Epithelial cell of prostate (primary cell): ENCODE results near the gene USP26.
"Not testable (repeated sequence)": the region's sequence is repeated elsewhere in the genome, so short reads cannot be mapped to it uniquely, and the experiment has no call there.

ENCODE experiments used
- DNase-seq: peaks from one replicate; pipeline ENCODE4 v3.0.0-alpha.2; 2011; ENCODE audit warnings: low read depth, low spot score
- H3K27ac ChIP-seq: fragments of 450-650 bp; 2 replicates; pipeline ENCODE4 v1.5.1; 2017; ENCODE audit warnings: mild to moderate bottlenecking

The USP26 gene

GRCh38 chrX:133097031-133097430 lies at the start of gene USP26:
Gene USP26, minus strand, starts transcription at chrX:133097109. Its CDS starts 68,889 bp downstream, at chrX:133028220.
- H3K27ac ChIP-seq: no peak within 1 kb of the TSS
- no peak for DNase-seq

GRCh38 chrX:133134282-133134681 lies 37.4 kb upstream of the USP26 start:
- DNase-seq: no peak

GRCh38 chrX:133120406-133120805 lies 23.5 kb upstream of the USP26 start:
- DNase-seq: no peak
- no peak overlapping the region for H3K27ac ChIP-seq

More at GRCh38 chrX:133134282-133134681, 37.4 kb upstream of the USP26 start:
- H3K27ac ChIP-seq: no peak overlapping the region

- DNase-seq: no peak
- no peak overlapping the region for H3K27ac ChIP-seq
Observed at GRCh38 chrX:133094098-133094731, 2.7 kb downstream of the USP26 start.

- DNase-seq: no peak
- H3K27ac ChIP-seq: peak overlapping the region; percentile 36
Observed at GRCh38 chrX:133090236-133090809, 6.6 kb downstream of the USP26 start.

GRCh38 chrX:133089411-133089810 lies 7.5 kb downstream of the USP26 start:
- no peak for DNase-seq
- H3K27ac ChIP-seq: peak overlapping the region; percentile 36

GRCh38 chrX:133085785-133086184 lies 11.1 kb downstream of the USP26 start:
- H3K27ac ChIP-seq: no peak overlapping the region
- peak; percentile 52 for DNase-seq

GRCh38 chrX:133085056-133085455 lies 11.9 kb downstream of the USP26 start:
- not testable (repeated sequence) for DNase-seq, H3K27ac ChIP-seq

- no peak overlapping the region for H3K27ac ChIP-seq
- DNase-seq: no peak
Observed at GRCh38 chrX:133083899-133084298, 13.0 kb downstream of the USP26 start.

- no peak for DNase-seq
Observed at GRCh38 chrX:133081990-133082389, 14.9 kb downstream of the USP26 start.

GRCh38 chrX:133077856-133078255 lies 19.1 kb downstream of the USP26 start:
- DNase-seq, H3K27ac ChIP-seq: not testable (repeated sequence)

More at GRCh38 chrX:133081990-133082389, 14.9 kb downstream of the USP26 start:
- H3K27ac ChIP-seq: no peak overlapping the region

GRCh38 chrX:133072566-133072965 lies 24.3 kb downstream of the USP26 start:
- H3K27ac ChIP-seq: no peak overlapping the region
- no peak for DNase-seq

- DNase-seq: no peak
Observed at GRCh38 chrX:133068461-133068860, 28.4 kb downstream of the USP26 start.

GRCh38 chrX:133056341-133056740 lies 40.6 kb downstream of the USP26 start:
- no peak overlapping the region for H3K27ac ChIP-seq
- no peak for DNase-seq

More at GRCh38 chrX:133068461-133068860, 28.4 kb downstream of the USP26 start:
- no peak overlapping the region for H3K27ac ChIP-seq

GRCh38 chrX:133054761-133055405 lies 42.0 kb downstream of the USP26 start:
- no peak overlapping the region for H3K27ac ChIP-seq
- DNase-seq: no peak

GRCh38 chrX:133053861-133054598 lies 42.9 kb downstream of the USP26 start:
- DNase-seq: no peak

GRCh38 chrX:133048751-133049150 lies 48.2 kb downstream of the USP26 start:
- no peak for DNase-seq
- no peak overlapping the region for H3K27ac ChIP-seq

More at GRCh38 chrX:133053861-133054598, 42.9 kb downstream of the USP26 start:
- H3K27ac ChIP-seq: peak overlapping the region; percentile 13

- no peak for DNase-seq
Observed at GRCh38 chrX:133046601-133047000, 50.3 kb downstream of the USP26 start.

GRCh38 chrX:133045986-133046385 lies 50.9 kb downstream of the USP26 start:
- DNase-seq: no peak
- no peak overlapping the region for H3K27ac ChIP-seq

More at GRCh38 chrX:133046601-133047000, 50.3 kb downstream of the USP26 start:
- H3K27ac ChIP-seq: no peak overlapping the region

GRCh38 chrX:133044145-133044786 lies 52.6 kb downstream of the USP26 start:
- H3K27ac ChIP-seq, DNase-seq: not testable (repeated sequence)
